ENCODE data around the gene DYNC1H1. TPM values are rescaled to one million over a fixed set of nuclear protein-coding genes. Genes with fewer than 3 reads are reported as not detected.

Gene DYNC1H1
- total and polyA plus RNA-seq, 10 donors, result 65.9 to 446 (median 351) TPM

DNA sequence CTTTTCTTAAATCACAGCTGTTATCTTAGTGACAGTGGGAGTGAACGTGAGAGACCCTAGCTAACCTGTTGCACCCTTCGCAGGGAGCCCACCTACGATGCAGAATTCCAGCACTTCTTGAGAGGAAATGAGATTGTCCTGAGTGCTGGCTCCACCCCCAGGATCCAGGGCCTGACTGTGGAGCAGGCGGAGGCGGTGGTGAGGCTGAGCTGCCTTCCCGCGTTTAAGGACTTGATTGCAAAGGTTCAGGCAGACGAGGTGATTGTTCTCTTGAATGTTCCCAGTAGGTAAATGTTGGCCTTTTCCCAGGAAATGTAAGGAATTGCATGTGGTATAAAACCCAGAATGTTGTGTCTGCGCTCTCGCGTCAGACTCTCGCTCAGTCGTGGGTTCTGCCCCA is 75.8 kb downstream of the DYNC1H1 start:
- Histone ChIP-seq H3K4me1 (no peaks in the 10 kb centered on the region), H3K27ac (no peak overlapping the region), H3K27me3 (replicated peaks in 1 of 7) (no peaks in the 10 kb centered on the region), H3K9me3 (no peaks in the 10 kb centered on the region), H3K4me3 (no peak overlapping the region), H3K36me3 (peaks cover 11 to 100% (median 100%) of the 10 kb centered on the region in 6 donors)
- DNase-seq, result no peak
- WGBS, 5 donors, result 89 to 96% (median 95%) methylated on average over 13 of the region's 13 CpGs
- intact Hi-C loops (cut with DNase I; ENCODE audit: low total_unique reads), result no loop called here
- TF ChIP-seq, protein P1, sequence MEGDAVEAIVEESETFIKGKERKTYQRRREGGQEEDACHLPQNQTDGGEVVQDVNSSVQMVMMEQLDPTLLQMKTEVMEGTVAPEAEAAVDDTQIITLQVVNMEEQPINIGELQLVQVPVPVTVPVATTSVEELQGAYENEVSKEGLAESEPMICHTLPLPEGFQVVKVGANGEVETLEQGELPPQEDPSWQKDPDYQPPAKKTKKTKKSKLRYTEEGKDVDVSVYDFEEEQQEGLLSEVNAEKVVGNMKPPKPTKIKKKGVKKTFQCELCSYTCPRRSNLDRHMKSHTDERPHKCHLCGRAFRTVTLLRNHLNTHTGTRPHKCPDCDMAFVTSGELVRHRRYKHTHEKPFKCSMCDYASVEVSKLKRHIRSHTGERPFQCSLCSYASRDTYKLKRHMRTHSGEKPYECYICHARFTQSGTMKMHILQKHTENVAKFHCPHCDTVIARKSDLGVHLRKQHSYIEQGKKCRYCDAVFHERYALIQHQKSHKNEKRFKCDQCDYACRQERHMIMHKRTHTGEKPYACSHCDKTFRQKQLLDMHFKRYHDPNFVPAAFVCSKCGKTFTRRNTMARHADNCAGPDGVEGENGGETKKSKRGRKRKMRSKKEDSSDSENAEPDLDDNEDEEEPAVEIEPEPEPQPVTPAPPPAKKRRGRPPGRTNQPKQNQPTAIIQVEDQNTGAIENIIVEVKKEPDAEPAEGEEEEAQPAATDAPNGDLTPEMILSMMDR (IDR thresholded peaks at IDR 0.05 in 8 of 11, conservative IDR thresholded peaks at IDR 0.05 in 3 of 11), result no peak
- TF ChIP-seq POLR2A (IDR thresholded peaks at IDR 0.05), result no peak
- TF ChIP-seq POLR2AphosphoS5 (IDR thresholded peaks at IDR 0.05), result no peak

DNA sequence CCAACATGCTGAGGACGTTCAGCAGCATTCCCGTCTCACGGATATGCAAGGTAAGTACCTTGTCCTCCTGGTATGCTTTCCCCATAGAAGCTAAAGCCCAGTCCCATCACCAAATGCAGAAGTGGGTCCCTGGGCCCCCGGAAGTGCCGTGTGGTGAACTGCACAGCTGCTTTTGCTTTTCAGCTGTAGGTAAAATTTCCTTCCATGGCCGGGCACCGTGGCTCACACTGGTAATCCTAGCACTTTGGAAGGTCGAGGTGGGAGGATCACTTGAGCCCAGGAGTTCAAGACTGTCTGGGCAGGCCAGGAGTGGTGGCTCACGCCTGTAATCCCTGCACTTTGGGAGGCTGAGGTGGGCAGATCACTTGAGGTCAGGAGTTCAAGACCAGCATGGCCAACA is 78.3 kb downstream of the DYNC1H1 start:
- WGBS, 5 donors, result 91 to 97% (median 93%) methylated on average over 9 of the region's 9 CpGs
- H3K9me3 ChIP-seq, result no peaks in the 10 kb centered on the region
- DNase-seq, result no peak
- no peaks in the 10 kb centered on the region for H3K27me3 ChIP-seq (replicated peaks in 1 of 7)
- peaks cover 11 to 100% (median 99%) of the 10 kb centered on the region in 6 donors for H3K36me3 ChIP-seq
- H3K4me1 ChIP-seq, result no peaks in the 10 kb centered on the region
- H3K27ac ChIP-seq, result no peak overlapping the region
- intact Hi-C loops (cut with DNase I; ENCODE audit: low total_unique reads), result no loop called here
- no peak for TF ChIP-seq POLR2A (IDR thresholded peaks at IDR 0.05)
- TF ChIP-seq, protein P1 (IDR thresholded peaks at IDR 0.05 in 8 of 11, conservative IDR thresholded peaks at IDR 0.05 in 3 of 11), result no peak
- no peak for TF ChIP-seq POLR2AphosphoS5 (IDR thresholded peaks at IDR 0.05)
- no peak overlapping the region for H3K4me3 ChIP-seq

DNA sequence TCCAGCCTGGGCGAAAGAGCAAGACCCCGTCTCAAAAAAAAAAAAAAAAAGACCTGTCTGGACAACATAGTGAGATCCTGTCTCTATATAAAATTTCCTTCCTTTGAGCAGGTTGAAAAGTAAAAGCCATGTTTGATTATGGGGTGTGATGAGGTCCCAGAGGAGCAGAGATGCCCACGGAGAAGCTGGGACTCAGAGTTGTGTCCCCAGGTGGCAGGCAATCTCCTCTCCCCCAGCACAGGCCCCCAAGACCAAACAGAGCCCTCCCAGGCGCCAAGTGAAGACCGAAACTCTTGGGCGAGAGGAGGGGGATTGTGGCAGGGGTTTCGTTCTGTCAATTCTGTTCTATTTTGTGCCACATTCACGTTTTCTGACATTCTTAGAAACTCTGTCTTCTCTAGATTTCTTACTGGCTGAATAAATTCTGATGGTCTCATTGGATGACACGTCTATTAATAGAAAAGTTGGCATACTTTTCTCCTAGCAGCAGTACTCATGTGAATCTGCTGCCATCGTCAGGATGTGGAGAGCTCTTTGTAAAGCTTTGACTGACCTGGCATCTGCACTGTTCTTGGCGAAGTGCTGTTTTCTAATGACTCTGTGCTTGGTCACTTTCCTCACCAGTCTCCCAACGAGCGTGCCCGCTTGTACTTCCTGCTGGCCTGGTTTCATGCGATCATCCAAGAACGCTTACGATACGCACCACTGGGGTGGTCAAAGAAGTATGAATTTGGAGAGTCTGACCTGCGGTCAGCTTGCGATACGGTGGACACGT is 79.1 kb downstream of the DYNC1H1 start:
- intact Hi-C loops (cut with DNase I; ENCODE audit: low total_unique reads), result no loop called here
- no peak for TF ChIP-seq POLR2A (IDR thresholded peaks at IDR 0.05)
- peak in 1 of 3 donors; percentile 21 for TF ChIP-seq POLR2AphosphoS5 (IDR thresholded peaks at IDR 0.05)
- H3K27ac ChIP-seq, result no peak overlapping the region

DNA sequence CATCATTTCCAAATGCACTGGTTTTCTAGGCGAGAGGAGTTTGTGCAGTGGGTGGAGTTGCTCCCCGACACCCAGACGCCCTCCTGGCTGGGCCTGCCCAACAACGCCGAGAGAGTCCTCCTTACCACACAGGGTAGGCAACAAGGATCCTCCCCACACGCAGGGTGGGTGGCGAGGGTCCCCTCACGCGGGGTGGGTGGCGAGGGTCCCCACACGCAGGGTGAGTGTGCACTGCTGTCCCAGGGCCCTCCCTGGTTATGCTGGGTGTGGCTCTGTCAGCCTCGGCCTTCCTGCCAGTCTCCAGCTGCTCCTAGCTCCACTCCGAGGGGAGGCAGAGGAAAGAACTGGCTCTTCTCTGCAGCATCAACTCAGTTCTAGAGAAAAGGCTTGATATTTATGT is 80.2 kb downstream of the DYNC1H1 start:
- H3K36me3 ChIP-seq, result peaks cover 11 to 100% (median 99%) of the 10 kb centered on the region in 6 donors
- 90 to 96% (median 96%) methylated on average over 13 of the region's 13 CpGs for WGBS, 5 donors
- no peaks in the 10 kb centered on the region for H3K4me1 ChIP-seq
- no peak overlapping the region for H3K4me3 ChIP-seq
- TF ChIP-seq POLR2AphosphoS5 (IDR thresholded peaks at IDR 0.05), result peak in 1 of 3 donors; percentile 36
- TF ChIP-seq, protein P1 (IDR thresholded peaks at IDR 0.05 in 8 of 11, conservative IDR thresholded peaks at IDR 0.05 in 3 of 11), result no peak
- H3K9me3 ChIP-seq, result no peaks in the 10 kb centered on the region
- H3K27ac ChIP-seq, result no peak overlapping the region
- intact Hi-C loops (cut with DNase I; ENCODE audit: low total_unique reads), result no loop called here
- no peak for DNase-seq
- H3K27me3 ChIP-seq (replicated peaks in 1 of 7), result no peaks in the 10 kb centered on the region

More for the DNA sequence above, 79.1 kb downstream of the DYNC1H1 start:
- no peak for DNase-seq
- WGBS, 5 donors, result 91 to 94% (median 92%) methylated on average over 22 of the region's 22 CpGs
- H3K4me1 ChIP-seq, result no peaks in the 10 kb centered on the region
- H3K27me3 ChIP-seq (replicated peaks in 1 of 7), result no peaks in the 10 kb centered on the region
- peaks cover 16 to 100% (median 99%) of the 10 kb centered on the region in 6 donors for H3K36me3 ChIP-seq
- no peaks in the 10 kb centered on the region for H3K9me3 ChIP-seq
- no peak overlapping the region for H3K4me3 ChIP-seq

All from spleen (tissue), 11 donors.